Fibroblast of gingiva (primary cell): ENCODE measurements around the gene NSUN2.

Experiments used
- DNase-seq: peaks from one replicate; pipeline ENCODE4 v3.0.0-alpha.2; 2011; ENCODE audit warnings: low read depth

NSUN2 gene

GRCh38 chr5:6604341-6604740 lies 28.5 kb downstream of the NSUN2 start:
- DNase-seq: no peak

GRCh38 chr5:6603643-6604042 lies 29.2 kb downstream of the NSUN2 start:
- DNase-seq: no peak

- DNase-seq: no peak
Observed at GRCh38 chr5:6602441-6602840, 30.4 kb downstream of the NSUN2 start.

- DNase-seq: no peak
Observed at GRCh38 chr5:6601816-6602215, 31.0 kb downstream of the NSUN2 start.

GRCh38 chr5:6601271-6601670 lies 31.6 kb downstream of the NSUN2 start:
- DNase-seq: no peak

- DNase-seq: no peak
Observed at GRCh38 chr5:6599739-6600138, 33.1 kb downstream of the NSUN2 start.

- DNase-seq: peak; percentile 39
Observed at GRCh38 chr5:6598351-6598900, 34.4 kb downstream of the NSUN2 start.

- no peak for DNase-seq
Observed at GRCh38 chr5:6597557-6597956, 35.3 kb downstream of the NSUN2 start.

GRCh38 chr5:6596388-6596787 lies 36.5 kb downstream of the NSUN2 start:
- DNase-seq: no peak

GRCh38 chr5:6595405-6595804 lies 37.4 kb downstream of the NSUN2 start:
- DNase-seq: no peak

GRCh38 chr5:6594066-6594465 lies 38.8 kb downstream of the NSUN2 start:
- DNase-seq: no peak

- no peak for DNase-seq
Observed at GRCh38 chr5:6593148-6594016, 39.5 kb downstream of the NSUN2 start.

- no peak for DNase-seq
Observed at GRCh38 chr5:6592601-6593000, 40.2 kb downstream of the NSUN2 start.

- DNase-seq: no peak
Observed at GRCh38 chr5:6591671-6592288, 41.1 kb downstream of the NSUN2 start.

GRCh38 chr5:6590581-6590980 lies 42.3 kb downstream of the NSUN2 start:
- no peak for DNase-seq

GRCh38 chr5:6587171-6587570 lies 45.7 kb downstream of the NSUN2 start:
- no peak for DNase-seq

- DNase-seq: no peak
Observed at GRCh38 chr5:6586647-6587042, 46.2 kb downstream of the NSUN2 start.

- DNase-seq: no peak
Observed at GRCh38 chr5:6585939-6586646, 46.8 kb downstream of the NSUN2 start.

- no peak for DNase-seq
Observed at GRCh38 chr5:6585168-6585567, 47.7 kb downstream of the NSUN2 start.

GRCh38 chr5:6584727-6585126 lies 48.1 kb downstream of the NSUN2 start:
- no peak for DNase-seq

- no peak for DNase-seq
Observed at GRCh38 chr5:6584101-6584645, 48.7 kb downstream of the NSUN2 start.
